Body of pancreas (tissue), 4 donors: Measurements from ENCODE around the gene SLC35B1. TPM values are rescaled to one million over a fixed set of nuclear protein-coding genes. Genes with fewer than 3 reads are reported as not detected.

Source experiments
- ATAC-seq: fragments of 150-250 bp; one replicate; pipeline ENCODE4 v1.9.1; 2016
- DNase-seq, 4 donors: peaks; one replicate each; pipeline ENCODE4 v3.0.0-alpha.2; 2019
- H3K27ac ChIP-seq, 4 donors: fragments of 200-600 bp; sonication (generic); 1 replicate in 3 of 4; 2 replicates in 1 of 4; pipeline versions ENCODE4 v1.5.1 to v1.6.1; 2016 to 2019; ENCODE audit warnings: mild to moderate bottlenecking in 1 of 4, mixed read lengths in 1 of 4, moderate library complexity in 1 of 4
- H3K27me3 ChIP-seq, 2 donors: fragments of 200-600 bp; sonication (generic); one replicate each; pipeline ENCODE4 v1.6.0; 2016; ENCODE audit warnings: mild to moderate bottlenecking in 1 of 2
- H3K36me3 ChIP-seq, 2 donors: fragments of 200-600 bp; sonication (generic); replicated peaks in 1 of 2; 2 replicates each; pipeline ENCODE4 v1.5.1; 2016; ENCODE audit warnings: low read depth in 2 of 2; ENCODE audit not compliant: insufficient read depth in 1 of 2
- H3K4me1 ChIP-seq: fragments of 200-600 bp; sonication (generic); one replicate; pipeline ENCODE4 v1.6.0; 2016
- H3K4me3 ChIP-seq, 2 donors: fragments of 200-600 bp; sonication (generic); 1 replicate in 1 of 2; 2 replicates in 1 of 2; pipeline ENCODE4 v1.5.1; 2016 to 2019
- H3K9me3 ChIP-seq, 3 donors: fragments of 200-600 bp; sonication (generic); 1 replicate in 2 of 3; 2 replicates in 1 of 3; pipeline ENCODE4 v1.5.1; 2016
- CTCF ChIP-seq, 7 experiments: fragments of 450-650 bp in 4 of 7; fragments of 200-600 bp in 3 of 7; sonication (generic) in 3 of 7; IDR thresholded peaks; one replicate each; pipeline ENCODE4 v1.5.1; 2016 to 2019; ENCODE audit warnings: antibody characterized with exemption in 7 of 7
- POLR2A ChIP-seq, 3 donors: fragments of 450-650 bp; IDR thresholded peaks; one replicate each; pipeline ENCODE4 v1.6.1; 2016; ENCODE audit warnings: antibody characterized with exemption in 3 of 3, mild to moderate bottlenecking in 2 of 3
- WGBS, 2 donors: methylation state at CpG; one replicate each; pipeline ENCODE4 v1.1.5; 2017; 5-methylcytosine and 5-hydroxymethylcytosine counted together
- intact Hi-C: fragments of 100-400 bp; cut with DNase I; formaldehyde crosslinking; loops from one replicate; pipeline ENCODE4 v1.15.1; 2023
- total RNA-seq, 2 donors: library from RNA; depleted of rRNA; stranded (reverse); fragments of >200 nt; gene quantifications; one replicate each; pipeline ENCODE4 v1.1.0, GENCODE V29; 2016

Gene SLC35B1
- total RNA-seq, 2 donors from 2014 or later = 30.3 to 36.6 TPM

- no peaks in the 10 kb centered on the region for H3K9me3 ChIP-seq
- ATAC-seq (no peak), DNase-seq (peak in 1 of 4 donors; percentile 42)
- 67 to 75% methylated on average over 8 of the region's 8 CpGs for WGBS, 2 donors
- H3K27me3 ChIP-seq = no peaks in the 10 kb centered on the region
- no peak overlapping the region for H3K27ac ChIP-seq
- H3K36me3 ChIP-seq = peaks cover 0 to 13% of the 10 kb centered on the region in 2 donors
- H3K4me3 ChIP-seq = no peak overlapping the region
- intact Hi-C loops = no loop called here
- peaks cover 5% of the 10 kb centered on the region for H3K4me1 ChIP-seq
- TF ChIP-seq POLR2A (IDR thresholded peaks at IDR 0.05) = peak in 1 of 3 donors; percentile 13
- TF ChIP-seq CTCF (IDR thresholded peaks at IDR 0.05) = no peak
Observed at GRCh38 chr17:49696233-49696761, 11.5 kb downstream of the SLC35B1 start.

GRCh38 chr17:49695698-49696232, 12.0 kb downstream of the SLC35B1 start:
- H3K27me3 ChIP-seq = no peaks in the 10 kb centered on the region
- H3K36me3 ChIP-seq = peaks cover 0 to 8% of the 10 kb centered on the region in 2 donors
- TF ChIP-seq CTCF (IDR thresholded peaks at IDR 0.05) (no peak), POLR2A (IDR thresholded peaks at IDR 0.05) (no peak)
- ATAC-seq (no peak), DNase-seq (no peak)
- no peak overlapping the region for H3K4me3 ChIP-seq
- H3K4me1 ChIP-seq = peaks cover 5% of the 10 kb centered on the region
- no peak overlapping the region for H3K27ac ChIP-seq
- H3K9me3 ChIP-seq = no peaks in the 10 kb centered on the region
- WGBS, 2 donors = 35 to 42% methylated on average over 5 of the region's 5 CpGs
- intact Hi-C loops = no loop called here

DNA sequence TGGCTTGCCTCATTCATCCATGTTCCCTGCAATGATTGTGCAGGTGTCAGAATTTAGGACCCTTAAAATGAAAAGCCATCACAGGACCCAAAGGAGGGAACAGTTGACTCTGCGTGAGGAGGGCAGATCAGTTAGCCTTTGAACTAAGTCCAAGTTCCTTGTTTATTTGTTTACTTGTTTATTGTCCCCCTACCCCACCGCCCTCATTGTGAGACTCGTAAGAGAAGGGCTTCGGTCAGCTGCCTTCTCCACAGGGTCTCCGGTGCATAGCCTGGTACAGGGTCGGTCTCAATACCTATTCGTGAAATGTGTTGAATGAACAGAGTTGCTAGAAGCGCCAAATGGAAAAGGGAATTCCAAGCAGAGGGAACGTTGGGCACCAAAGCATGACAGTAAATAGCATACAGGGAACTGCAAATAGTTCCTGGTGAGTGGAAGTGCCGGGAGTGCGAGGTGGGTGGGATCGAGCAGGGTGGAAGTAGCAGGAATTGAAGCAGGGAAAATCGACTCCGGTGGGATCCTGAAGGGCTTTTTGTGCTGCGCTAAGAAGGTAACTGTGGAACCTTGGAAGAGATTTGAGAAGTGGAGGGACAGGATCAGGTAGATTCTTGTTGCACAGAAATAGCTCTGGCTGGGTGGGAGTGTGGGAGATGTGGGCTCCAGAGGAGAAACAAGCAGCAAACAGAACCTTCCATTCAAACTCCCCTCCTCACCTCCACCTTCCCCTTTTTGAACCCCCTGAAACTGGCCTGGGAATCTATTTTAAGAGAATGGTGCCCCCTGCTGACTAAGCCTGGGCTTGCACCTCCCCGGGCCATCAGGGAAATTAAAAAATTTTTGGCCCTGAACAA, 12.7 kb downstream of the SLC35B1 start:
- ATAC-seq = peak; percentile 63
- Histone ChIP-seq H3K4me1 (peaks cover 5% of the 10 kb centered on the region), H3K36me3 (peaks cover 0 to 2% of the 10 kb centered on the region in 2 donors), H3K27me3 (no peaks in the 10 kb centered on the region), H3K9me3 (no peaks in the 10 kb centered on the region), H3K4me3 (no peak overlapping the region), H3K27ac (no peak overlapping the region)
- TF ChIP-seq CTCF (IDR thresholded peaks at IDR 0.05) = peak; percentile 85 to 97 (median 89)
- TF ChIP-seq POLR2A (IDR thresholded peaks at IDR 0.05) = no peak
- 13 to 22% methylated on average over 16 of the region's 16 CpGs for WGBS, 2 donors
- intact Hi-C loops = no loop called here
- DNase-seq = peak; percentile 50 to 77 (median 64)

DNA sequence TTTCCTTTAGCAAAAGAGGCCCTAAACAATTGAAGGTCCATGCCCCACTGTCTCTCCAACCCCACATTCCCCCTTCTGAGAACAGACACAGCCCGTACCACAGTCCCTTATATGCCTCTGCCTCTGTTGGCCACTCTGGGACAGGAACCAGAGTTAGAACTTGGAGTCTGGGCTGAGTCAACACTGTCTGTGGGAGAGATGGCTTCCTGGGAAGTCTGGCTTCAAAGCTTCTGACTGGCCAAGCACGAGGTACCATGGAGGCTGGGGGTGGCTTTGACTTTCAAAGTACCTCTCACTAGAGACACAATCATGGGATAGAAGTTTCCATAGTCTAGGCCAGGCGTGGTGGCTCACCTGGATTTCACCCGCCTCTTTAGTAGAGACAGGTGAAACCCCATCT, 15.0 kb downstream of the SLC35B1 start:
- intact Hi-C loops = no loop called here
- Histone ChIP-seq H3K9me3 (no peaks in the 10 kb centered on the region), H3K4me3 (no peak overlapping the region), H3K36me3 (no peaks in the 10 kb centered on the region), H3K27ac (no peak overlapping the region), H3K27me3 (no peaks in the 10 kb centered on the region), H3K4me1 (peaks cover 5% of the 10 kb centered on the region)
- ATAC-seq (no peak), DNase-seq (no peak)
- TF ChIP-seq POLR2A (IDR thresholded peaks at IDR 0.05) (no peak), CTCF (IDR thresholded peaks at IDR 0.05) (no peak)
- 69 to 82% methylated on average over 4 of the region's 4 CpGs for WGBS, 2 donors
